Activated CD4-positive, alpha-beta T cell treated with anti-CD3 and anti-CD28 coated beads for 1 hour (primary cell): ENCODE data around the gene ADGRD1.

ENCODE experiments used
- DNase-seq: peaks from one replicate; pipeline ENCODE4 v3.0.0-alpha.2; 2020

The ADGRD1 gene

GRCh38 chr12:131139363-131140068, 185.8 kb downstream of the ADGRD1 start:
- no peak for DNase-seq

GRCh38 chr12:131140069-131140435, 186.3 kb downstream of the ADGRD1 start:
- no peak for DNase-seq

DNA sequence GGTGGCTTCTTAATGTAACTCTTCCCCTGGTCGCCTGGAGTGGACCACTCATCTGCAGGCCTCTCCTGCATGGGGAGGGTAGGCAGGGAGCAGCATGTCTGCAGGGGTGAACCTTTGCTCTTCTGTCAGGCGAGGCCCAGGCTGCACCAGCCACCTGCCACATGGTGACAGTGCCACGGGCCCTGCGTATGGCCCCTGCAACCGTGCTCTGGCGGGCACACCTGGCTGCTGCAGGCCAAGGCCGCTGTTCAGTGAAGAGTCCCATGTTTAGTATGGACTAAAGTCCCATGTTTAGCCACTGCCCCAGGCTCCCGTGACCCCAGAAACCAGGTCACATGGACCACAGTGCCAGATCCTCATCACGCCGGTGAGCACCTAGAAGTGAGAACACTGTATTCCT, 187.0 kb downstream of the ADGRD1 start:
- DNase-seq = no peak

DNA sequence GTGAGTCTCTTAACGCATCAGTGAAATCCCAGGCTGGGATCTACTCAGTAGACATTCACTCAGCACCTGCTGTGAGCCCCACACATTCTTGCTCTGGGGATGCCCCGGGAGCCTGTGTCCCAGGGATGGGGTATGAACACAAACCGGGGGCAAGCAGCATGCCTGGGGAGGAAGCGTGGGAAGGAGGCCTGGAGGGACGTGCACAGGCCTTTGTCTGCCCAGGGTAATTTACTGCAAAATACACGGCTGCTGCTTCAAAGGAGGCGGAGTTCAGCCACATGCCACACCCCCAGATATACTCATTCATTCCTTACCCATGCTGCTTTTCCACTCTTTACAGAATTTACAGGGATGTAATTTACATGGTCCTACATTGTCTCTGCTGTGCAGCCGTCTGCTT, 187.8 kb downstream of the ADGRD1 start:
- no peak for DNase-seq

- DNase-seq = no peak
Measured at GRCh38 chr12:131142891-131143657, 189.4 kb downstream of the ADGRD1 start.

GRCh38 chr12:131146173-131146675, 192.5 kb downstream of the ADGRD1 start:
- no peak for DNase-seq

DNA sequence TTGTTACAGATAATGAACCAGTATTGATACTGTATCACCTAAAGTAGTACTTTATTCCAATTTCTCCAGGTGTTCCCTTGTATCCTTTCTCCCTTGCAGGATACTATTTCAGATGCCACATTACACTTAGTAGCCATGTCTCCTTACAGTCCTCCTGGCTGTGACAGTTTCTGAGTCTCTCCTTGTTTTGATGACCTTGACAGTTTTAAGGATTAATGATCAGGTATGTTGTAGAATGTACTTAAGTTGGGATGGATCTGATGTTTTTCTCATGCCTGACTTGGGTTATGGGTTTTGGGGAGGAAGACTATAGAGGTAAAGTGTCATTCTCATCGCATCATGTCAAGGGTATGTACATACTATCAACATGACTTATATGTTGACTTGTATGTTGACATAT, 193.6 kb downstream of the ADGRD1 start:
- DNase-seq = no peak

GRCh38 chr12:131147894-131148293, 194.2 kb downstream of the ADGRD1 start:
- DNase-seq = no peak

DNA sequence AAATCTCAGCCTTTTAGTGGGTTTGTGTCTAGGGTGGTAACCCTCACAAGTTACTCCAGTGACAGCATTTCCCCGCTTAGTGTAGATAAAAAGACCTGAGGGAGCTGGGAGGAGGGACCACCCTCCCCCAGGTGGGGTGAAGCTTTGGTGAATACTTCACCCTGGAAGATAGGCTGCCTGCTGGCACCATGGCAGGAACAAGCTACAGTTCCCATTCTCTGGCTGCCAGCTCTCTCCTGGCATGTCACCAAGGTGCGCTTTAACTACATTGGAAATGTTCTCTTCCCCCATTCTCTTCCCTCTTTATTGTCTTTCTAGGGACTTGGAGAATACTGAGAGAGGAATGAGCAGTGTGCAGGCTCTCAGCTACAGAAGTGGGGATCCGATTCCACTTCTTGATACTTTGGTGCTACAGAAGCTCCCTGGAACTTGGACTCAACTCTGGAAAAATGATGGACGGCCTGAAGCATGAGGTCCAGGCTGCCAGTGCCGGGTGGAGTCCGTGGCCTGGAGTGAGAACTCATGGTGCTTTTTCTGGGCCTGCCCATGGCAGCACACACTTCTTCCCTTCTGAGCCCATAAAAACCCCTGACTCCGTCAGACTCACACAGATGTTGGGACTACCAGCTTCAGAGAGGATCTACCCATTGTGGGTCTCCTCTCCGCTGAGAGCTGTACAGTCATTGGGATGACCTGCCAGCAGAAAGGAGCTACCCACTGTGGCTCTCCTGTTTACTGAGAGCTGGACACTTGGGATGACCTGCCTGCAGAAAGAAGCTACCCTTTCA, 198.0 kb downstream of the ADGRD1 start:
- no peak for DNase-seq

GRCh38 chr12:131152587-131152986, 198.9 kb downstream of the ADGRD1 start:
- no peak for DNase-seq

DNA sequence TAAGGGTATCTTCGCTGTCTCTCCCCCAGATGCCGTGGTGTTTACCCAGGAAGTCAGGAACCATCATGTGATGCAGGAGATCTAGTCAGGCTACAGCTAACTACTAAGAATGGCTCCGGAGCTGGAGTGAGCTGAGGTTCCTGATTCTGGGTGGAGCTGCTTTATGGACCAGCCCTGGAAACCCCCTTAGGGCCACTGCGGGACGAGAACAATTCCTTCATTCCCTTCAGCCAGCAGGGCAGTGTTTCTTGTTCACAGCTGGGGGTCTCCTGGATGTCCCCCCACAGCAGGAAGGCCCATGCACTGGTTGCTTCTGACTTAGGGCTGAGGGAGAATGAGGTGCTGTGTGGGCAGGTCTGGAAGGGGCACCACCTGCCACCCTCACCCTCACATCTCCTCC, 199.3 kb downstream of the ADGRD1 start:
- DNase-seq = no peak

DNA sequence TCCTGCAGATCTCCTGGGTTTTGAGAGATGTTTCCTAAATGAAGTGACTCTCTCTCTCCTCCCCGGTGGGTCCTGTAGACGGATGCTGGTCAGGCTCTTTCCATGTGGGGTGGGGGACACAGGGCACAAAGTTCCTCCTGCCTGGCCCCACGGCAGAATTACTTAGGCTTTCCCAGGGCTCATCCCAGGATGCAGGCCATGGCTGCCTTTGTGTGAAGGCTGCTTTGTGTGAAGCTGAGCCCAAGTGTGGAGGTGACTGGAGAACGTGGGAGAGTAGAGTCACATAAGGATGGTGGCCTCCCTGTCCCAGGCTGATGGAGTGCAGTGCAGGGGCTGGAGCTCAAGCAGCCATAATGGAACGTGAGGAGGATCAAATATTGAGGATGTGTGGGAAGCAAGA, 200.2 kb downstream of the ADGRD1 start:
- DNase-seq = no peak

- DNase-seq = no peak
Measured at GRCh38 chr12:131155131-131155530, 201.4 kb downstream of the ADGRD1 start.

- DNase-seq = no peak
Measured at GRCh38 chr12:131157743-131158142, 204.0 kb downstream of the ADGRD1 start.

DNA sequence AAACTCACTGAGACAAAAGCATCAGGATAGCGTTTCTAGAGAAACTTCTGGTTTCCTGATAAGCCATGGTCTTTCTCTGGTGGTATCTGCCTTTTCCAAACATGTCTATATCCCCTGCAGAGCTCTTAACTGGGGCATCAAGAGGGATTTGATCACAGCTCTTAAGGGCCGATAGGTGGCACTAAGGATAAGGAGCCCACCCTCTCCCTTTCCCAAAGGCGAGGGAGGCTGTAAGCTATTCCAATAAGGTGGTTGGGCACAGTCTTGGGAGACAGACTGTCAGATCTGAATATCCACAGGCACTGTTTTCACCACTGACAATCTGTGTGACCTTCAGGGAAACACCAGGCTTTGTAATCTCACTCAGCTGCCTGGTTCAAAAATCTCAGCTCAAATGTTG, 206.0 kb downstream of the ADGRD1 start:
- no peak for DNase-seq

DNA sequence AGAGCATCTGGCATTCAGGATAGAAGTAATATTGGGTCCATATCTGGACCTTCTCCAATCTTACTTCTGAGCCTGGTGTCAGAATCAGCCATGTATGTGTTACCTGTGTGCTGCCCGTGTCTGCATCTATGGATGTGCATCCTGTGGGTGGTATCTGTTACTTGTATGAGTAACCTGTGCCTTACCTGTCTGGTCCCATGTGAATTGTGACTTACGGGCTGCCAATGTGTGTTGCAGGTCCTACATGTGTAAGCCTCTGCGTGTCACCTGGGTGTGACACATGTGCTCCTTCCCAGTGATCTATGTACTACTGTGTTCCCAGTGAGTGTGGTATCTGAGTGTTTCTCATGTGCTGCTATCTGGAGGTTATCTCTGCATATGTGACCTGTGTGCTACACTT, 208.4 kb downstream of the ADGRD1 start:
- no peak for DNase-seq

GRCh38 chr12:131163189-131163738, 209.6 kb downstream of the ADGRD1 start:
- DNase-seq = no peak

DNA sequence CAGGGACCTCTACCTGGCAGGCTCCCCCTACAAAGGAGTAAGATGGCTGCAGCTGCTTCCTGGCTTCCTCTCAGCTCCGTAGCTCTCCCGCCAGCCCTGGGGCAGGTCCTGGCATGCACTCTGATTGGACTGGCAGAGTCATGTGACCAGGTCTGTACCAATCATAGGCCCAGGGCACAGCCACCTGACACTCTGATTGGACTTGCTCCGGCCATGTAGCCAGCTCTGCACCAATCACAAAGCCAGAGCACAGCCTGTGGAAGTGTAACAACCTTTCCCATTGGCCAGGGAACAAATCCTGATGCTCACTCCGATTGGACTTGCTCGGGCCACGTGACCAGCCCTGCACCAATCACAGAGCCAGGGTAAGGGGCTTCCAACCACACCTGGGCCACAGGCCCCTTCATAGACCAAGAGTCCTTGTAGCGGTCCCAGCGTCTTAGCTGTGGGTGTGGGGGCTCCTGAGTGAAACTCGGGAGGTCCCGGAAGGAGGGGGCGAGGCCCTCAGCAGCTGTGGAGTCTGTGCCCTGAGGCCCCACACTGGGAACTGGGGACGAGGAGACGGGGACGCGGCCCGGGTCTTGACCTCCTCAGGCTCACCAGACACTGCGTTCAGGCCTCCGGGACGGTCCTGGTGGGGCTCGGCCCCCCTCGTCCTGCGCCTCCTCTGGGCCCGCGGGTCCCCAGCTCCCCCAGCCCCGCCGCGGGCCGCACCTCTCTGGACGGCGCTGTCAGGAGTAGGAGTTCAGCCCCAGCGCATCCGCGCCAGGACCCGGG, 210.6 kb downstream of the ADGRD1 start:
- no peak for DNase-seq

GRCh38 chr12:131166717-131167116, 213.0 kb downstream of the ADGRD1 start:
- DNase-seq = no peak

DNA sequence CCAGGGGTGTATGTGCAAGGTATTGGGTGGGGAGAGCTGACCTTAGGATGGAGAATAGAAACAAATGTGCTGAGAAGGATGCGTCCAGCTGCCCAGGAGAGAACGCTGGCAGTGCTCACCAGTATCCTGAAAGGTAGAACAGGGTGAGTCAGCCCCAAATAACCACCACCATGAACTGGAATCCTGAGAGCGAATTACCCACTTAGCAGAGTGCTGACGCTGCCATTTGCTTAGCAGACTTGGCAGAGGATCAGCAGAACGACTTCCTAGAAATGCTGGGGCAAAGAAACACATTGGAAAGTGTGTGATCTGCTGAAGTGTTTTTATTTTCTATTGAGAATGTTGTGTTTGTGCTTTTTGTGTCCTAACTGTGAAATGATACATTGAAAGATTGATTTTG, 213.6 kb downstream of the ADGRD1 start:
- no peak for DNase-seq

DNA sequence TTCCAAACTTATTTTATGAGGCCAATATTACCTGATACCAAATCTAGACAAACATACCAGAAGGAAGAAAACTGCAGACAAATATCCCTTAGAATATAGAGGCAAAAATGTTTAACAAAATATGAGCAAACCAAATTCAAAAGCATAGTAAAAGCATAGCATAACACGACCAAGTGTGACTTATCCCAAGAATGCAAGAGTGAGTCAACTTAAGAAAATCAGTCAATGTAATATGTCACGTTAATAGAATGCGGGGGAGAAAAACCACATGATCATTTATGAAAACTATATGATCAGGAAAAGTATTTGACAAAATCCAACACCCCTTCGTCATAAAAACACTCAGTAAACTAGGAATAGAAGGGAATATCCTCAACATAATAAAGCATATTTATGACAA, 217.3 kb downstream of the ADGRD1 start:
- no peak for DNase-seq

DNA sequence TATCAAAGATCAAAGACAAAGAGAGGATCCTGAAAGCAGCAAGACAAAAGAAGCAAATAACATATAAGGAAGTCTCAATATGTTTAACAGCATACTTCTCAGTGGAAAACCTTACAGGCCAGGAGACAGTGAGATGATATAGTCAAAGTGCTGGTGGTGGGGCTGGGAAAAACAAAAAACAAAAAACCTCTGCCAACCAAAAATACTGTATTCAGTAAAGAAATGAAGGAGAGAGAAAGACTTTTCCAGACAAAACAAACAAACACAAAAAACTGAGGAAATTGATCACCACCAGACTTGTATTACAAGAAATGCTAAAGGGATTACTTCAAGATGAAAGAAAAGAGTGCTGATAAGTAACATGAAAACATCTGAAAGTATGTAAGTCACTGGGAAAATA, 221.2 kb downstream of the ADGRD1 start:
- no peak for DNase-seq

GRCh38 chr12:131176266-131176665, 222.6 kb downstream of the ADGRD1 start:
- no peak for DNase-seq
